Keratinocyte (primary cell): Measurements from ENCODE around the gene SLC1A4. TPM values are rescaled to one million over a fixed set of nuclear protein-coding genes. Genes with fewer than 3 reads are reported as not detected.

ENCODE experiments used
- DNase-seq: peaks from one replicate; pipeline ENCODE4 v3.0.0-alpha.2; 2011; ENCODE audit warnings: low read depth, missing footprints, low spot score
- FAIRE-seq: peaks from 2 replicates; lab custom pipeline; 2011; peaks lifted over from hg19 to GRCh38; lab: Jason Lieb, UNC
- H2AFZ ChIP-seq: 2 replicates; pipeline ENCODE4 v1.6.0; 2012; ENCODE audit warnings: low read length, control low read depth, inconsistent platforms; ENCODE audit not compliant: control insufficient read depth
- H3K27ac ChIP-seq: 2 replicates; pipeline ENCODE4 v1.5.1; 2011; ENCODE audit warnings: low read length; ENCODE audit not compliant: control insufficient read depth, insufficient read depth
- H3K27me3 ChIP-seq: 3 replicates; pipeline ENCODE4 v1.6.0; 2011; ENCODE audit warnings: low read length; ENCODE audit not compliant: control insufficient read depth, insufficient read depth; ENCODE audit errors: extremely low read depth
- H3K36me3 ChIP-seq, 2 experiments: 2 replicates in 1 of 2; 3 replicates in 1 of 2; pipeline ENCODE4 v1.5.1; 2011; ENCODE audit warnings: low read length in 2 of 2, mild to moderate bottlenecking in 1 of 2; ENCODE audit not compliant: control insufficient read depth in 2 of 2, insufficient read depth in 2 of 2; ENCODE audit errors: extremely low read depth in 1 of 2
- H3K4me1 ChIP-seq: 3 replicates; pipeline ENCODE4 v1.5.1; 2011; ENCODE audit warnings: low read length; ENCODE audit not compliant: control insufficient read depth, insufficient read depth; ENCODE audit errors: extremely low read depth
- H3K4me2 ChIP-seq: 3 replicates; pipeline ENCODE4 v1.6.0; 2011; ENCODE audit warnings: low read depth, low read length; ENCODE audit not compliant: control insufficient read depth, insufficient read depth; ENCODE audit errors: extremely low read depth
- H3K4me3 ChIP-seq, 3 experiments: fragments of 200-600 bp in 1 of 3; sonication (generic) in 1 of 3; 2 replicates in 2 of 3; 3 replicates in 1 of 3; pipeline ENCODE4 v1.5.1; 2011 to 2016; ENCODE audit warnings: low read length in 3 of 3, mild to moderate bottlenecking in 3 of 3, control low read depth in 2 of 3, inconsistent platforms in 1 of 3, low read depth in 1 of 3, mixed read lengths in 1 of 3, mixed run types in 1 of 3, moderate library complexity in 1 of 3; ENCODE audit not compliant: control insufficient read depth in 2 of 3, insufficient read depth in 2 of 3; ENCODE audit errors: extremely low read depth in 1 of 3
- H3K79me2 ChIP-seq: 2 replicates; pipeline ENCODE4 v1.6.0; 2012; ENCODE audit warnings: low read length; ENCODE audit not compliant: control insufficient read depth, insufficient read depth
- H3K9ac ChIP-seq: 3 replicates; pipeline ENCODE4 v1.6.0; 2011; ENCODE audit warnings: low read length; ENCODE audit not compliant: control insufficient read depth, insufficient read depth; ENCODE audit errors: extremely low read depth
- H3K9me1 ChIP-seq: 3 replicates; pipeline ENCODE4 v1.6.0; 2011; ENCODE audit warnings: low read length; ENCODE audit not compliant: control insufficient read depth, insufficient read depth; ENCODE audit errors: extremely low read depth
- H3K9me3 ChIP-seq: 2 replicates; pipeline ENCODE4 v1.5.1; 2012; ENCODE audit warnings: low read depth, low read length; ENCODE audit not compliant: control insufficient read depth
- H4K20me1 ChIP-seq: 3 replicates; pipeline ENCODE4 v1.6.0; 2011; ENCODE audit warnings: low read length; ENCODE audit not compliant: control insufficient read depth, insufficient read depth; ENCODE audit errors: extremely low read depth
- EZH2 ChIP-seq: IDR thresholded peaks from one replicate; pipeline ENCODE4 v1.6.1; 2012; ENCODE audit warnings: inconsistent platforms, mild to moderate bottlenecking, low read length, moderate library complexity
- dilution Hi-C: fragments of 300-500 bp; cut with MboI; formaldehyde crosslinking; loops from one replicate; pipeline ENCODE4 v1.7.0; 2020; ENCODE audit warnings: low sequenced_read_pairs; ENCODE audit not compliant: extremely low pct_ligation_motif_present
- polyA plus RNA-seq, 5 experiments: library from polyadenylated mRNA; depleted of rRNA in 3 of 5; stranded (reverse) in 3 of 5; stranded (forward) in 1 of 5; unstranded in 1 of 5; fragments of >200 nt; gene quantifications; 1 replicate in 1 of 5; 2 replicates in 3 of 5; 3 replicates in 1 of 5; pipeline versions ENCODE4 v1.2.1 to v1.2.3, GENCODE V29; 2011 to 2012; ENCODE audit warnings: missing spikeins in 2 of 5, low read depth in 1 of 5, low replicate concordance in 1 of 5
- small RNA-seq, 3 experiments: library from RNA; depleted of rRNA; stranded (forward); fragments of <200 nt; gene quantifications; one replicate each; pipeline ENCODE3, GENCODE V24; 2012; ENCODE audit warnings: low read depth in 3 of 3, low replicate concordance in 1 of 3; ENCODE audit not compliant: insufficient read length in 3 of 3
- TF ChIP-seq, protein P1 (sequence below), 3 experiments: IDR thresholded peaks in 1 of 3; conservative IDR thresholded peaks in 1 of 3; optimal IDR thresholded peaks in 1 of 3; 2 replicates in 2 of 3; 3 replicates in 1 of 3; pipeline versions ENCODE3 to v1.5.1; 2011; ENCODE audit warnings: low read length in 3 of 3, mild to moderate bottlenecking in 3 of 3, moderate library complexity in 2 of 3, control low read depth in 1 of 3, inconsistent platforms in 1 of 3; ENCODE audit not compliant: insufficient read depth in 2 of 3; ENCODE audit errors: extremely low read depth in 1 of 3

The SLC1A4 gene
- polyA plus RNA-seq, 1 donor (not counting 4 experiments of a cell fraction or from before 2014, with no cell fraction given), result 8.2 TPM

DNA sequence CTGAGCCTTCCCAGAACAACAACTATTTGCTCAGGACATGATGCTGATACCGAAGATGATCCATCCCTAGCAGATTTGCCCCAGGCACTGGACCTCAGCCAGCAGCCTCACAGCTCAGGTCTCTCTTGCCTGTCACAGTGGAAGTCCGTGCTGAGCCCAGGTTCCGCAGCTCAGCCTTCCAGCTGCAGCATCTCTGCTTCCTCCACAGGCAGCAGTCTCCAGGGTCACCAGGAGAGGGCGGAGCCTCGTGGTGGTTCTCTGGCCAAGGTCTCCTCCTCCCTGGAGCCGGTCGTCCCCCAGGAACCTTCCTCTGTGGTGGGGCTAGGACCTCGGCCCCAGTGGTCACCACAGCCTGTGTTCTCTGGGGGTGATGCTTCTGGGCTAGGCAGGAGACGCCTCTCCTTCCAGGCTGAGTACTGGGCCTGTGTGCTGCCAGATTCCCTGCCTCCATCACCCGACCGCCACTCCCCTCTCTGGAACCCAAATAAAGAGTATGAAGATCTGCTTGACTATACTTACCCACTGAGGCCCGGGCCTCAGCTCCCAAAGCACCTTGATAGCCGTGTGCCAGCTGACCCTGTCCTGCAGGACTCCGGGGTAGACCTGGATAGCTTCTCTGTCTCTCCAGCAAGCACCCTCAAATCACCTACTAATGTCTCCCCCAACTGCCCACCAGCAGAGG is 82.4 kb downstream of the SLC1A4 start:
- no peaks in the 10 kb centered on the region for H3K27me3 ChIP-seq
- dilution Hi-C loops, result no loop called here
- H3K27ac ChIP-seq, result no peak overlapping the region
- H3K9me3 ChIP-seq, result no peaks in the 10 kb centered on the region
- no peak overlapping the region for H3K9ac ChIP-seq
- H4K20me1 ChIP-seq, result peaks cover 5% of the 10 kb centered on the region
- FAIRE-seq, result no peak
- no peak overlapping the region for H2AFZ ChIP-seq
- H3K79me2 ChIP-seq, result no peaks in the 10 kb centered on the region
- H3K4me1 ChIP-seq, result peaks cover 52% of the 10 kb centered on the region
- TF ChIP-seq EZH2, result no peak
- TF ChIP-seq, protein P1, sequence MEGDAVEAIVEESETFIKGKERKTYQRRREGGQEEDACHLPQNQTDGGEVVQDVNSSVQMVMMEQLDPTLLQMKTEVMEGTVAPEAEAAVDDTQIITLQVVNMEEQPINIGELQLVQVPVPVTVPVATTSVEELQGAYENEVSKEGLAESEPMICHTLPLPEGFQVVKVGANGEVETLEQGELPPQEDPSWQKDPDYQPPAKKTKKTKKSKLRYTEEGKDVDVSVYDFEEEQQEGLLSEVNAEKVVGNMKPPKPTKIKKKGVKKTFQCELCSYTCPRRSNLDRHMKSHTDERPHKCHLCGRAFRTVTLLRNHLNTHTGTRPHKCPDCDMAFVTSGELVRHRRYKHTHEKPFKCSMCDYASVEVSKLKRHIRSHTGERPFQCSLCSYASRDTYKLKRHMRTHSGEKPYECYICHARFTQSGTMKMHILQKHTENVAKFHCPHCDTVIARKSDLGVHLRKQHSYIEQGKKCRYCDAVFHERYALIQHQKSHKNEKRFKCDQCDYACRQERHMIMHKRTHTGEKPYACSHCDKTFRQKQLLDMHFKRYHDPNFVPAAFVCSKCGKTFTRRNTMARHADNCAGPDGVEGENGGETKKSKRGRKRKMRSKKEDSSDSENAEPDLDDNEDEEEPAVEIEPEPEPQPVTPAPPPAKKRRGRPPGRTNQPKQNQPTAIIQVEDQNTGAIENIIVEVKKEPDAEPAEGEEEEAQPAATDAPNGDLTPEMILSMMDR (optimal IDR thresholded peaks at IDR 0.05 in 1 of 3, IDR thresholded peaks at IDR 0.05 in 1 of 3, conservative IDR thresholded peaks at IDR 0.05 in 1 of 3; ENCODE audit: extremely low read depth in 1 of 3, insufficient read depth in 2 of 3, low read length in 3 of 3), result peak; percentile 18 to 40 (median 21)
- no peak for DNase-seq
- no peak overlapping the region for H3K4me2 ChIP-seq
- H3K36me3 ChIP-seq, result peaks cover 7 to 20% of the 10 kb centered on the region in 2 experiments
- H3K4me3 ChIP-seq, result no peak overlapping the region
- peaks cover 4% of the 10 kb centered on the region for H3K9me1 ChIP-seq

DNA sequence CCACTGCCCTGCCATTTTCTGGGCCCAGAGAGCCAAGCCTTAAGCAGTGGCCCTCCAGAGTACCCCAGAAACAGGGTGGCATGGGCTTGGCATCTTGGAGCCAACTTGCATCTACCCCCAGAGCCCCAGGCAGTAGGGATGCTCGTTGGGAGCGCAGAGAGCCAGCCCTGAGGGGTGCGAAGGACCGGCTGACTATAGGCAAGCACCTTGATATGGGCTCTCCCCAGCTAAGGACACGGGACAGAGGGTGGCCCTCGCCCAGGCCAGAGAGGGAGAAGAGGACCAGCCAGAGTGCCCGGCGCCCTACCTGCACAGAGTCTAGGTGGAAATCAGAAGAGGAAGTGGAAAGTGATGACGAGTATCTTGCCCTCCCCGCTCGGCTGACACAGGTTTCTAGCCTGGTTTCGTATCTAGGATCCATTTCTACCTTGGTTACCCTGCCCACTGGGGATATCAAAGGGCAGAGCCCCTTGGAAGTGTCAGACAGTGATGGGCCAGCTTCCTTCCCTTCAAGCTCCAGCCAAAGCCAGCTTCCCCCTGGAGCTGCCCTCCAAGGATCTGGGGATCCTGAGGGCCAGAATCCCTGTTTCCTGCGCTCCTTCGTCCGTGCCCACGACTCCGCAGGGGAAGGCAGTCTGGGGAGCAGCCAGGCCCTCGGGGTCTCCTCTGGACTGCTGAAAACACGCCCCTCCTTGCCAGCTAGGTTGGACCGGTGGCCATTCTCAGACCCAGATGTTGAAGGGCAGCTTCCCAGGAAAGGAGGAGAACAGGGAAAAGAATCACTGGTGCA is 83.2 kb downstream of the SLC1A4 start:
- Histone ChIP-seq H3K9me3 (no peaks in the 10 kb centered on the region), H3K36me3 (peaks cover 7 to 22% of the 10 kb centered on the region in 2 experiments), H3K79me2 (no peaks in the 10 kb centered on the region), H3K4me3 (no peak overlapping the region), H3K27me3 (no peaks in the 10 kb centered on the region), H4K20me1 (peaks cover 5% of the 10 kb centered on the region), H3K27ac (no peak overlapping the region), H3K4me2 (no peak overlapping the region), H3K9ac (no peak overlapping the region), H2AFZ (no peak overlapping the region), H3K9me1 (peaks cover 4% of the 10 kb centered on the region), H3K4me1 (peaks cover 54% of the 10 kb centered on the region)
- dilution Hi-C loops, result no loop called here
- TF ChIP-seq, protein P1 (optimal IDR thresholded peaks at IDR 0.05 in 1 of 3, IDR thresholded peaks at IDR 0.05 in 1 of 3, conservative IDR thresholded peaks at IDR 0.05 in 1 of 3; ENCODE audit: extremely low read depth in 1 of 3, insufficient read depth in 2 of 3, low read length in 3 of 3), result no peak
- no peak for TF ChIP-seq EZH2
- FAIRE-seq (no peak), DNase-seq (no peak)

Small RNAs within 50 kb of the gene (small RNA-seq; reads per million reads assigned to genes)
- gene RNU6-548P, result 0 to 0.33 (median 0.25) reads per million in 3 experiments

Other genes with a start within 250 kb of the SLC1A4 start
- 3.9 to 5.5 TPM (median 4.1 TPM) in 3 replicates for gene CEP68, start 67.0 kb downstream of the SLC1A4 start, polyA plus RNA-seq
- 170 to 274 TPM (median 173 TPM) in 3 replicates for gene RAB1A, start 140.7 kb downstream of the SLC1A4 start, polyA plus RNA-seq
- 121 to 257 TPM (median 134 TPM) in 3 replicates for gene ACTR2, start 238.4 kb downstream of the SLC1A4 start, polyA plus RNA-seq